ENCODE measurements around the gene RANBP3.

The RANBP3 gene

DNA sequence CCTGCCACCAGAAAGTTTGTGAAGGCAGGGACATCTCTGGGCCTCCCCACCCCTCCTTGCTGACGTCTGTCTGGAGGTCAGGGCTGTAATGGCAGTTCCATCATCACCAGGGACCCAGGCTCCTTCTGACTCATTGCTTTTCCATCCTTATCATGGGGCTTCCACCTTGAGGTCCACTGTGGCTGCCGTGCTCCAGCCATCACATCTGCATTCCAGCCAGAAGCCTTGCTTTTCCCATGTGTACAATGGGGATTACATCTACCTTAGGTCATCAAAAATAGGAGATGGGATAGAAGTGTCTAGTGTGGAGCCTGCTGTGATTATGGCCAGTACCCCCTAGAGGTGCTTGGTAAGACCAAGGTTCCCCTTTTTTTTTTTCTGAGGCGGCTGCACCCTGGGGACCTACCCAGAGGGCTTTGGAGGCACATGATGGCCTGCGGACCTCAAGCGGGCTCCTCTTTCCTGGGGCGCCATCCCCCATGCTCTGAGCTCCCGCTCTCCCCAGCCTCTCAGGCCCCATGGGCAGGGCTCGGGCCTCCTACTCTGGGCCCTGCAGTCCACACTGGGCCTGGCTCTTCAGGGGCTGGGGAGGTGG lies 13.4 kb upstream of the RANBP3 start (continued):
- no peak for TF ChIP-seq ZNF645 (tag by site-specific recombination; IDR thresholded peaks at IDR 0.05)
- TF ChIP-seq ZNF664 (tag by site-specific recombination; IDR thresholded peaks at IDR 0.05) = no peak
- TF ChIP-seq ZNF2 (tag by site-specific recombination; IDR thresholded peaks at IDR 0.05) = no peak
- TF ChIP-seq SP2 (tag by site-specific recombination; IDR thresholded peaks at IDR 0.05) = no peak
- no peak for TF ChIP-seq ZNF423 (tag by site-specific recombination; IDR thresholded peaks at IDR 0.05)
- no peak for TF ChIP-seq ZFP69B (tag by site-specific recombination; IDR thresholded peaks at IDR 0.05)
- no peak for TF ChIP-seq GLI4 (tag by site-specific recombination; IDR thresholded peaks at IDR 0.05)
- TF ChIP-seq ZNF626 (tag by site-specific recombination; IDR thresholded peaks at IDR 0.05) = no peak
- TF ChIP-seq ZNF354C (tag by site-specific recombination; IDR thresholded peaks at IDR 0.05; ENCODE audit: borderline replicate concordance, low read depth) = no peak

GRCh38 chr19:5990289-5990797 lies 12.4 kb upstream of the RANBP3 start:
- CTCF ChIA-PET = interaction anchor here (0.8 to 8.4 kb wide), 7 partner anchors 11 to 186 kb away, joined by 5 to 146 read pairs (median 14); partner anchors contain the start of gene NRTN
- peak; percentile 69; the same call in 1 of the 2 replicates for TF ChIP-seq EGR2 (tag by site-specific recombination; IDR thresholded peaks at IDR 0.05; ENCODE audit: low read depth)
- no peak for TF ChIP-seq ZNF404 (tag by site-specific recombination; IDR thresholded peaks at IDR 0.05)
- no peak for TF ChIP-seq ZBTB20 (tag by site-specific recombination; IDR thresholded peaks at IDR 0.05)
- TF ChIP-seq ZBTB6 (tag by site-specific recombination; IDR thresholded peaks at IDR 0.05) = no peak
- TF ChIP-seq ZNF658 (tag by site-specific recombination; IDR thresholded peaks at IDR 0.05) = no peak
- no peak for TF ChIP-seq ZBTB44 (tag by site-specific recombination; IDR thresholded peaks at IDR 0.05)
- no peak for TF ChIP-seq ZNF169 (tag by site-specific recombination; IDR thresholded peaks at IDR 0.05)
- TF ChIP-seq ZFP69B (tag by site-specific recombination; IDR thresholded peaks at IDR 0.05) = no peak
- TF ChIP-seq ZSCAN30 (tag by site-specific recombination; IDR thresholded peaks at IDR 0.05) = no peak
- peak; percentile 84 for TF ChIP-seq ZNF394 (tag by site-specific recombination; IDR thresholded peaks at IDR 0.05; ENCODE audit: borderline replicate concordance)
- no peak for TF ChIP-seq ZNF692 (tag by site-specific recombination; IDR thresholded peaks at IDR 0.05)
- peak; percentile 40 for TF ChIP-seq ZFHX2 (tag by site-specific recombination; conservative IDR thresholded peaks at IDR 0.05)
- no peak for TF ChIP-seq ZNF184 (tag by site-specific recombination; IDR thresholded peaks at IDR 0.05)
- TF ChIP-seq KLF1 (tag by site-specific recombination; IDR thresholded peaks at IDR 0.05) = peak; percentile 48; the same call in 1 of the 2 replicates
- no peak for TF ChIP-seq ZBTB8A (tag by site-specific recombination; IDR thresholded peaks at IDR 0.05)
- TF ChIP-seq, protein P1, sequence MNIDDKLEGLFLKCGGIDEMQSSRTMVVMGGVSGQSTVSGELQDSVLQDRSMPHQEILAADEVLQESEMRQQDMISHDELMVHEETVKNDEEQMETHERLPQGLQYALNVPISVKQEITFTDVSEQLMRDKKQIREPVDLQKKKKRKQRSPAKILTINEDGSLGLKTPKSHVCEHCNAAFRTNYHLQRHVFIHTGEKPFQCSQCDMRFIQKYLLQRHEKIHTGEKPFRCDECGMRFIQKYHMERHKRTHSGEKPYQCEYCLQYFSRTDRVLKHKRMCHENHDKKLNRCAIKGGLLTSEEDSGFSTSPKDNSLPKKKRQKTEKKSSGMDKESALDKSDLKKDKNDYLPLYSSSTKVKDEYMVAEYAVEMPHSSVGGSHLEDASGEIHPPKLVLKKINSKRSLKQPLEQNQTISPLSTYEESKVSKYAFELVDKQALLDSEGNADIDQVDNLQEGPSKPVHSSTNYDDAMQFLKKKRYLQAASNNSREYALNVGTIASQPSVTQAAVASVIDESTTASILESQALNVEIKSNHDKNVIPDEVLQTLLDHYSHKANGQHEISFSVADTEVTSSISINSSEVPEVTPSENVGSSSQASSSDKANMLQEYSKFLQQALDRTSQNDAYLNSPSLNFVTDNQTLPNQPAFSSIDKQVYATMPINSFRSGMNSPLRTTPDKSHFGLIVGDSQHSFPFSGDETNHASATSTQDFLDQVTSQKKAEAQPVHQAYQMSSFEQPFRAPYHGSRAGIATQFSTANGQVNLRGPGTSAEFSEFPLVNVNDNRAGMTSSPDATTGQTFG (tag by site-specific recombination; IDR thresholded peaks at IDR 0.05; ENCODE audit: borderline replicate concordance) = no peak
- peak; percentile 52; the same call in 1 of the 2 replicates for TF ChIP-seq ZNF600 (tag by site-specific recombination; IDR thresholded peaks at IDR 0.05)
- no peak for TF ChIP-seq ZNF664 (tag by site-specific recombination; IDR thresholded peaks at IDR 0.05)
- TF ChIP-seq ZNF677 (tag by site-specific recombination; IDR thresholded peaks at IDR 0.05) = no peak
- Histone ChIP-seq H3K4me1 (ENCODE audit: control insufficient read depth, insufficient read depth, low read length) (no peaks in the 10 kb centered on the region), H3K9me3 (ENCODE audit: control insufficient read depth, insufficient read depth, low read depth, low read length) (no peaks in the 10 kb centered on the region), H3K27ac (ENCODE audit: extremely low read depth, low read depth, low read length) (no peak overlapping the region), H3K36me3 (ENCODE audit: control insufficient read depth in 2 of 2, insufficient read depth in 1 of 2, low read length in 2 of 2) (no peaks in the 10 kb centered on the region), H3K4me3 (ENCODE audit: low read depth, low read length) (no peak overlapping the region; the same call in 1 of the 2 replicates)
- POLR2A ChIA-PET = interaction anchor here (0.6 to 1.7 kb wide), 4 partner anchors 11 to 102 kb away, joined by 3 to 12 read pairs (median 4); partner anchors contain the start of gene RANBP3
